ENCODE data around the gene ARHGAP10. TPM values are rescaled to one million over a fixed set of nuclear protein-coding genes. Genes with fewer than 3 reads are reported as not detected.

ARHGAP10 gene
- total RNA-seq (2014; rRNA removed; shearing (Covaris generic); ENCODE audit: low replicate concordance) = 7.7 and 15.2 TPM in 2 replicates

DNA sequence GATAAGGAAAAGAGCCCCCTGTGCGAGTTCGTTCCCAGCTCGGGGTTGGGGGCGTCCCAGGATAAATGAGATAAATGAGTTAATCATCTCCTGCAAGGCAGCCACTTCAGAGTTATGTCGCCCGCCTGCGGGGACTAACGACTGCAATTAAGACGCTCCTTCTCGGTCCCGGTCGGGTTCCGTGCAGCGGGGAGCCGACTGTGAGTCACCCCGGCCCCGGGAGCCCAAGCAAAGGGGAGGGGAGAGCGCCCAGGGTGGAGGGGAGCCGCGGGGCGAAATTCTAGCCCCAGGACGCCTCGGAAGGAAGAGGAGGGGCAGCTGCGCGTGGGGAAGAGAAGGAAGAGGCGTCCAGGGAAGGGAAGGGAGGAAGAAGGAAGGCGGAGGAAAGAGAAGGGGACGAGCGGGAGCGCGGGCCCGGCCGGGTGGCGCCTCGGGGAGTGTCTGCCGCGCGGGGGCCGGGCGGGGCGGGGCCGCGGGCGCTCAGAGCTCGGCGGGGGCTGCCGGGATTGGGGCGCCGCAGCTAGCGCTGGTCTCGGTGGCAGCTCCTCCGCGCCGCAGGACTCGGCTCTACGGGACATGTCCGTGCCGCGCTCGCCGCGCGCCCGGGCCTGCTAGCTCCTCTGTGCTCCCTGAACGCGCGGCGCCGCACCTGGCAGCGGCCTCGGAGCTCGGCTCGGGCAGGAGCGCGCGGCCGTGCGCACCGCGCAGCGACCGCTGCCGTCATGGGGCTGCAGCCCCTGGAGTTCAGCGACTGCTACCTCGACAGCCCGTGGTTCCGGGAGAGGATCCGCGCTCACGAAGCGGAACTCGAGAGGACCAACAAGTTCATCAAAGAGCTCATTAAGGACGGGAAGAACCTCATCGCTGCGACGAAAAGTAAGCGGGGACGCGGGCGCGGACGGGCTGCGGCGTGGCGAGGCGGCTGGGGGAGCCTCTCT, at the start of gene ARHGAP10:
Gene ARHGAP10 (plus strand): TSS at position 509 of the 938 bp plus-strand sequence. CDS start 214 bp downstream, at position 723.
- Histone ChIP-seq H3K36me3 (no peaks in the 10 kb centered on the region; the same call in 1 of the 2 replicates), H3K4me3 (peak within 1 kb of the TSS; percentile 77), H3K27me3 (no peaks in the 10 kb centered on the region), H3K9me3 (no peaks in the 10 kb centered on the region)
- peak; percentile 85 for DNase-seq

GRCh38 chr4:147682755-147683154, 49.1 kb upstream of the ARHGAP10 start:
- no peak for DNase-seq

GRCh38 chr4:147683188-147683591, 48.7 kb upstream of the ARHGAP10 start:
- Histone ChIP-seq H3K27me3 (no peaks in the 10 kb centered on the region), H3K9me3 (no peaks in the 10 kb centered on the region), H3K4me3 (peak overlapping the region; percentile 74), H3K36me3 (peaks cover 5% of the 10 kb centered on the region; the same call in 1 of the 2 replicates)
- no peak for DNase-seq

More at GRCh38 chr4:147682755-147683154, 49.1 kb upstream of the ARHGAP10 start:
- Histone ChIP-seq H3K4me3 (peak overlapping the region; percentile 74), H3K9me3 (no peaks in the 10 kb centered on the region), H3K36me3 (peaks cover 5% of the 10 kb centered on the region; the same call in 1 of the 2 replicates), H3K27me3 (no peaks in the 10 kb centered on the region)

- peaks cover under 1% of the 10 kb centered on the region; the same call in 1 of the 2 replicates for H3K36me3 ChIP-seq
- H3K27me3 ChIP-seq = no peaks in the 10 kb centered on the region
- no peaks in the 10 kb centered on the region for H3K9me3 ChIP-seq
- peak; percentile 84 for DNase-seq
- H3K4me3 ChIP-seq = peak within 1 kb of the TSS; percentile 74
Measured at GRCh38 chr4:147683717-147684700, 47.9 kb upstream of the ARHGAP10 start, which contains the start of gene PRMT9. Gene PRMT9, minus strand, starts transcription at chr4:147684163. Its CDS starts 176 bp downstream, at chr4:147683987.

- Histone ChIP-seq H3K36me3 (no peaks in the 10 kb centered on the region), H3K4me3 (no peak overlapping the region), H3K27me3 (no peaks in the 10 kb centered on the region), H3K9me3 (no peaks in the 10 kb centered on the region)
- no peak for DNase-seq
Measured at GRCh38 chr4:147689067-147689466, 42.8 kb upstream of the ARHGAP10 start.

GRCh38 chr4:147691820-147692219, 40.1 kb upstream of the ARHGAP10 start:
- H3K27me3 ChIP-seq = no peaks in the 10 kb centered on the region
- DNase-seq = no peak

GRCh38 chr4:147693218-147693617, 38.7 kb upstream of the ARHGAP10 start:
- no peak for DNase-seq
- Histone ChIP-seq H3K9me3 (no peaks in the 10 kb centered on the region), H3K27me3 (no peaks in the 10 kb centered on the region), H3K4me3 (no peak overlapping the region), H3K36me3 (no peaks in the 10 kb centered on the region)

More at GRCh38 chr4:147691820-147692219, 40.1 kb upstream of the ARHGAP10 start:
- H3K36me3 ChIP-seq = no peaks in the 10 kb centered on the region
- H3K4me3 ChIP-seq = no peak overlapping the region
- no peaks in the 10 kb centered on the region for H3K9me3 ChIP-seq

GRCh38 chr4:147696866-147697265, 35.0 kb upstream of the ARHGAP10 start:
- H3K4me3 ChIP-seq = no peak overlapping the region
- no peaks in the 10 kb centered on the region for H3K36me3 ChIP-seq

DNA sequence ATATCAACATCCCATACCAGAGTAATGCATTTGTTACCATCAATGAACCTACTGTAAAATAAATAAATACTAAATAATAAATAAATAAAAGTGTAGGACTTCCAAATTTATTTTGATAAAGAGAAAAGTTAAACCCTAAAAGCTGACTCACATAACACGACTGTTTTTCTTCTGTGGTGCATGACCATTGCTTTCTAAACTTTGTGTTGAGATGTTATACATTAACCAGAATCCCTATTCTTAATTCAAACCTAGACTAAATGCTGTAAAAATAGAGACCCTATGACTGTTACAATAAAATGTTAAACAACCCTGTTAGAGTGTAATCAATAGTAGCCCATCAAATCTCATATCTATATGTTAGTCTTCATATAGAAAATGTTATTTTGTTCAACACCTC, 27.0 kb upstream of the ARHGAP10 start:
- DNase-seq = no peak
- H3K9me3 ChIP-seq = no peaks in the 10 kb centered on the region
- H3K36me3 ChIP-seq = no peaks in the 10 kb centered on the region
- H3K4me3 ChIP-seq = no peak overlapping the region
- no peaks in the 10 kb centered on the region for H3K27me3 ChIP-seq

More at GRCh38 chr4:147696866-147697265, 35.0 kb upstream of the ARHGAP10 start:
- no peaks in the 10 kb centered on the region for H3K27me3 ChIP-seq
- H3K9me3 ChIP-seq = no peaks in the 10 kb centered on the region
- DNase-seq = no peak

GRCh38 chr4:147707892-147708672, 23.8 kb upstream of the ARHGAP10 start:
- no peak for DNase-seq
- Histone ChIP-seq H3K27me3 (no peaks in the 10 kb centered on the region), H3K4me3 (no peak overlapping the region), H3K36me3 (no peaks in the 10 kb centered on the region), H3K9me3 (no peaks in the 10 kb centered on the region)

DNA sequence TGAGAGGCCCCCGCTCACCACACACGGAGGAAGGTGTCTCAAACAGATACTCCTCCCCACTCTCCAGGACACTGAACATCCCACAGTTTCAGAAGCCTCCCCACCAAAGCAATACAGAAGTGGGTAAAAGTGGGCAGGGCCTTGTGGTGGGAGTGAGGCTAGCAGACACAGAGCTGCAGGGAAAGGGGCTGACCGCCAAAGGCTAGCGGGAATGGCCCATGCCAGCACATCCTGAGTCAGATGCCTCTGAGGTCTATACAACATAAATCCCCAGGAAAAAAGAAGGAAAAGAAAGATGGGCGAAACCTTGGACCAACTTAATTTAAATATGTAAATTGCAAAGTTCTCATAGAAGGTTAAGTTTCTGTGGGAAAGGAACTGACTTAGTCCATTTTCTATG, 21.9 kb upstream of the ARHGAP10 start:
- H3K9me3 ChIP-seq = no peaks in the 10 kb centered on the region
- peak; percentile 93 for DNase-seq
- H3K36me3 ChIP-seq = no peaks in the 10 kb centered on the region
- no peaks in the 10 kb centered on the region for H3K27me3 ChIP-seq
- peak overlapping the region; percentile 11; the same call in 1 of the 2 replicates for H3K4me3 ChIP-seq

- no peaks in the 10 kb centered on the region for H3K36me3 ChIP-seq
- peak overlapping the region; percentile 10; the same call in 1 of the 2 replicates for H3K4me3 ChIP-seq
- no peaks in the 10 kb centered on the region for H3K27me3 ChIP-seq
Measured at GRCh38 chr4:147714575-147715401, 17.1 kb upstream of the ARHGAP10 start.

GRCh38 chr4:147717878-147718277, 14.0 kb upstream of the ARHGAP10 start:
- no peaks in the 10 kb centered on the region for H3K9me3 ChIP-seq
- DNase-seq = no peak
- H3K27me3 ChIP-seq = no peaks in the 10 kb centered on the region
- no peaks in the 10 kb centered on the region for H3K36me3 ChIP-seq
- H3K4me3 ChIP-seq = no peak overlapping the region

More at GRCh38 chr4:147714575-147715401, 17.1 kb upstream of the ARHGAP10 start:
- DNase-seq = peak; percentile 84
- no peaks in the 10 kb centered on the region for H3K9me3 ChIP-seq

GRCh38 chr4:147723326-147723725, 8.6 kb upstream of the ARHGAP10 start:
- no peaks in the 10 kb centered on the region for H3K9me3 ChIP-seq
- no peak for DNase-seq

More at GRCh38 chr4:147723326-147723725, 8.6 kb upstream of the ARHGAP10 start:
- H3K36me3 ChIP-seq = no peaks in the 10 kb centered on the region
- H3K4me3 ChIP-seq = no peak overlapping the region
- H3K27me3 ChIP-seq = no peaks in the 10 kb centered on the region

Data from MG63 (cell line).